ENCODE data around the gene DBT.
"Not testable (repeated sequence)": the region's sequence is repeated elsewhere in the genome, so short reads cannot be mapped to it uniquely, and the experiment has no call there.

- not testable (repeated sequence) for TF ChIP-seq CTCF, POLR2A (IDR thresholded peaks at IDR 0.05)
These were observed 47.4 kb upstream of the DBT start for GRCh38 chr1:100296997-100297396.

Data from lower leg skin (tissue), 3 donors.